Neural cell (in vitro differentiated cells): ENCODE results near the gene RHPN2.

Experiments used
- EP300 ChIP-seq: fragments of 450-650 bp; conservative IDR thresholded peaks from 2 replicates; pipeline ENCODE4 v1.6.1; 2014; ENCODE audit warnings: antibody characterized with exemption, mild to moderate bottlenecking, moderate library complexity; ENCODE audit not compliant: poor library complexity, severe bottlenecking
- EZH2 ChIP-seq: fragments of 200-600, 300-800 bp; shearing (Covaris generic), sonication (generic); IDR thresholded peaks from 2 replicates; pipeline ENCODE4 v1.6.1; 2014; ENCODE audit warnings: antibody characterized with exemption, low read length, borderline replicate concordance, mild to moderate bottlenecking; ENCODE audit not compliant: insufficient read depth, poor library complexity, severe bottlenecking
- RAD21 ChIP-seq: fragments of 450-650 bp; conservative IDR thresholded peaks from 2 replicates; pipeline ENCODE4 v1.6.1; 2014; ENCODE audit warnings: antibody characterized with exemption, mild to moderate bottlenecking, moderate library complexity
- SMC3 ChIP-seq: fragments of 450-650 bp; conservative IDR thresholded peaks from 2 replicates; pipeline ENCODE4 v1.6.1; 2014; ENCODE audit warnings: antibody characterized with exemption, mild to moderate bottlenecking, moderate library complexity; ENCODE audit not compliant: poor library complexity
- TF ChIP-seq, protein P1 (sequence below): fragments of 450-650 bp; IDR thresholded peaks from 2 replicates; pipeline ENCODE4 v1.5.1; 2014; ENCODE audit warnings: antibody characterized with exemption, mild to moderate bottlenecking, moderate library complexity; ENCODE audit not compliant: poor library complexity, severe bottlenecking
- TF ChIP-seq, protein P2 (sequence below): IDR thresholded peaks from 2 replicates; pipeline ENCODE4 v1.6.1; 2012; ENCODE audit warnings: borderline replicate concordance

DNA sequence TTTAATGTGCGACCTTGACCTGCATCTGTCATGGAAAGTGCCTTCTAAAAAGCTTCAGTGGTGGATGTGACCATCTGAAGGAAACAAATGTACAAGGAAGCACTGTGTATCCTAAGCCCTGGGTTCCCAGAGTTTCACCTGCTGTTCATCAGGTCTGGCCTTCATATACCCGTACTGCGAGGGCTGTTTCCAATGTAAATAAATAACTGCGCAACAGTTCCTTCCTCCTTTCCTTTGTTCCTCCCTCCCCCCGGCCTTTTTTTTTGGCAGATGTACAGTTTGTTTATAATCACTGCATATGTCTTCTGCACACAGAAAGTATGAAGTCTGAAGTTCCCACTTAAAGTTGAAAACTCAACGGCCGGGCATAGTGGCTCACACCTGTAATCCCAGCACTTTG is 87.4 kb downstream of the RHPN2 start:
- TF ChIP-seq, protein P1, sequence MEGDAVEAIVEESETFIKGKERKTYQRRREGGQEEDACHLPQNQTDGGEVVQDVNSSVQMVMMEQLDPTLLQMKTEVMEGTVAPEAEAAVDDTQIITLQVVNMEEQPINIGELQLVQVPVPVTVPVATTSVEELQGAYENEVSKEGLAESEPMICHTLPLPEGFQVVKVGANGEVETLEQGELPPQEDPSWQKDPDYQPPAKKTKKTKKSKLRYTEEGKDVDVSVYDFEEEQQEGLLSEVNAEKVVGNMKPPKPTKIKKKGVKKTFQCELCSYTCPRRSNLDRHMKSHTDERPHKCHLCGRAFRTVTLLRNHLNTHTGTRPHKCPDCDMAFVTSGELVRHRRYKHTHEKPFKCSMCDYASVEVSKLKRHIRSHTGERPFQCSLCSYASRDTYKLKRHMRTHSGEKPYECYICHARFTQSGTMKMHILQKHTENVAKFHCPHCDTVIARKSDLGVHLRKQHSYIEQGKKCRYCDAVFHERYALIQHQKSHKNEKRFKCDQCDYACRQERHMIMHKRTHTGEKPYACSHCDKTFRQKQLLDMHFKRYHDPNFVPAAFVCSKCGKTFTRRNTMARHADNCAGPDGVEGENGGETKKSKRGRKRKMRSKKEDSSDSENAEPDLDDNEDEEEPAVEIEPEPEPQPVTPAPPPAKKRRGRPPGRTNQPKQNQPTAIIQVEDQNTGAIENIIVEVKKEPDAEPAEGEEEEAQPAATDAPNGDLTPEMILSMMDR, result no peak
- TF ChIP-seq, protein P2, sequence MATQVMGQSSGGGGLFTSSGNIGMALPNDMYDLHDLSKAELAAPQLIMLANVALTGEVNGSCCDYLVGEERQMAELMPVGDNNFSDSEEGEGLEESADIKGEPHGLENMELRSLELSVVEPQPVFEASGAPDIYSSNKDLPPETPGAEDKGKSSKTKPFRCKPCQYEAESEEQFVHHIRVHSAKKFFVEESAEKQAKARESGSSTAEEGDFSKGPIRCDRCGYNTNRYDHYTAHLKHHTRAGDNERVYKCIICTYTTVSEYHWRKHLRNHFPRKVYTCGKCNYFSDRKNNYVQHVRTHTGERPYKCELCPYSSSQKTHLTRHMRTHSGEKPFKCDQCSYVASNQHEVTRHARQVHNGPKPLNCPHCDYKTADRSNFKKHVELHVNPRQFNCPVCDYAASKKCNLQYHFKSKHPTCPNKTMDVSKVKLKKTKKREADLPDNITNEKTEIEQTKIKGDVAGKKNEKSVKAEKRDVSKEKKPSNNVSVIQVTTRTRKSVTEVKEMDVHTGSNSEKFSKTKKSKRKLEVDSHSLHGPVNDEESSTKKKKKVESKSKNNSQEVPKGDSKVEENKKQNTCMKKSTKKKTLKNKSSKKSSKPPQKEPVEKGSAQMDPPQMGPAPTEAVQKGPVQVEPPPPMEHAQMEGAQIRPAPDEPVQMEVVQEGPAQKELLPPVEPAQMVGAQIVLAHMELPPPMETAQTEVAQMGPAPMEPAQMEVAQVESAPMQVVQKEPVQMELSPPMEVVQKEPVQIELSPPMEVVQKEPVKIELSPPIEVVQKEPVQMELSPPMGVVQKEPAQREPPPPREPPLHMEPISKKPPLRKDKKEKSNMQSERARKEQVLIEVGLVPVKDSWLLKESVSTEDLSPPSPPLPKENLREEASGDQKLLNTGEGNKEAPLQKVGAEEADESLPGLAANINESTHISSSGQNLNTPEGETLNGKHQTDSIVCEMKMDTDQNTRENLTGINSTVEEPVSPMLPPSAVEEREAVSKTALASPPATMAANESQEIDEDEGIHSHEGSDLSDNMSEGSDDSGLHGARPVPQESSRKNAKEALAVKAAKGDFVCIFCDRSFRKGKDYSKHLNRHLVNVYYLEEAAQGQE, result no peak
- TF ChIP-seq EP300, result no peak
- no peak for TF ChIP-seq RAD21
- TF ChIP-seq SMC3, result no peak
- TF ChIP-seq EZH2, result no peak
